SKM-1 (cell line): ENCODE data around the gene SMYD4.
A peak's percentile ranks its signal among the peaks of the same experiment; 100 is the strongest.
"Not testable (repeated sequence)": the region's sequence is repeated elsewhere in the genome, so short reads cannot be mapped to it uniquely, and the experiment has no call there.

Experiments
- DNase-seq: peaks from one replicate; lab custom pipeline; 2025; ENCODE audit not compliant: unreplicated experiment; lab: John Stamatoyannopoulos, UW

Gene SMYD4

DNA sequence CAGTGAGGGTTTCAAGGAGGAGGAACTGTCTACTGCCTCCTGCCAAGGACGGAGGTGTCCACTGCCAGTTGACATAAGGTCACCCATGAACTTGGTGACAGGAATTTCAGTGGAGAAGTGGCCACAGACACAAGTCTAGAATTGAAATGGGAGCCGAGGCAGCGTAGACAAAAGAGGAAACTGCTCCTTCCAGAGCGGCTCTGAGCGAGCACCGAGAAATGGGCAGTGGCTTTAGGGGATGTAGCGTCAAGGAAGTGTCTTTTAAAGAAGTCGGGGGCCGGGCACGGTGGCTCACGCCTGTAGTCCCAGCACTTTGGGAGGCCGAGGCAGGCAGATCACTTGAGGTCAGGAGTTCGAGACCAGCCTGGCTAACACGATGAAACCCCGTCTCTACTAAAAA lies 70.9 kb downstream of the SMYD4 start:
- DNase-seq = no peak

GRCh38 chr17:1755827-1756262 lies 73.9 kb downstream of the SMYD4 start:
- DNase-seq = no peak

- no peak for DNase-seq
Measured at GRCh38 chr17:1755252-1755826, 74.4 kb downstream of the SMYD4 start.

DNA sequence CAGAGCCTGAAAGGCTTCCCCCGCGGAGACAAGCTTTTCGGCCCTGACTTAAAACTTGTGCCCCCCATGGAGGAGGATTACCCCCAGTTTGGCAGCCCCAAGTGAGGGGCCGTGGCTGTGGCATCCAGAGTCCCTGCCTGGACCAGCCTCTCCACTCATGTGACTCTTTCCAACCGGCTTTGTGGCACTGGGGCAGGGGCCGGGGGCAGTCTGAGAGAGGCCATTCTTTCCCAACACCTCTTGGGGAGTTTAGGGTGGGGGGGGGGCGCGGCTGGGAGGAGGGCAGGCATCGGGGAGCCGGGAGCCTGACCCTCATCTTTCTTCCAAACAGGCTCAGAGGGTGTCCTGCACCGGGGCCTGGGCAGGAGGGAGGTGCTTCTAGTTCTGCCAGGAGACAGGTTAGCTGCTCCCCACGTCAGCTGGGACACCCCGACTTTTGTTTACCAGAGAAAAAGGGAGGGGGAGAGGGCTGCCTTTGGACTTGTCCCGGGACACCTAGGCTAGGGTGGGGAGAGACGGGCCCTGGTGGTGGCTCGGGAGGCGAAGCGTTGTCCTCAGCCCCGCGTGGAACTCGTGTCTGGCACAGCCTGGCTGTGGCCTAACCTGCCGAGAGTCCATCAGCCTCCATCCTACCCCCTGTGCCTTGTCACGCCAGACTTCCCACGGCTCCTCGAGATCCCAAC lies 75.1 kb downstream of the SMYD4 start:
- DNase-seq = no peak

GRCh38 chr17:1753767-1754429 lies 75.8 kb downstream of the SMYD4 start:
- DNase-seq = no peak

DNA sequence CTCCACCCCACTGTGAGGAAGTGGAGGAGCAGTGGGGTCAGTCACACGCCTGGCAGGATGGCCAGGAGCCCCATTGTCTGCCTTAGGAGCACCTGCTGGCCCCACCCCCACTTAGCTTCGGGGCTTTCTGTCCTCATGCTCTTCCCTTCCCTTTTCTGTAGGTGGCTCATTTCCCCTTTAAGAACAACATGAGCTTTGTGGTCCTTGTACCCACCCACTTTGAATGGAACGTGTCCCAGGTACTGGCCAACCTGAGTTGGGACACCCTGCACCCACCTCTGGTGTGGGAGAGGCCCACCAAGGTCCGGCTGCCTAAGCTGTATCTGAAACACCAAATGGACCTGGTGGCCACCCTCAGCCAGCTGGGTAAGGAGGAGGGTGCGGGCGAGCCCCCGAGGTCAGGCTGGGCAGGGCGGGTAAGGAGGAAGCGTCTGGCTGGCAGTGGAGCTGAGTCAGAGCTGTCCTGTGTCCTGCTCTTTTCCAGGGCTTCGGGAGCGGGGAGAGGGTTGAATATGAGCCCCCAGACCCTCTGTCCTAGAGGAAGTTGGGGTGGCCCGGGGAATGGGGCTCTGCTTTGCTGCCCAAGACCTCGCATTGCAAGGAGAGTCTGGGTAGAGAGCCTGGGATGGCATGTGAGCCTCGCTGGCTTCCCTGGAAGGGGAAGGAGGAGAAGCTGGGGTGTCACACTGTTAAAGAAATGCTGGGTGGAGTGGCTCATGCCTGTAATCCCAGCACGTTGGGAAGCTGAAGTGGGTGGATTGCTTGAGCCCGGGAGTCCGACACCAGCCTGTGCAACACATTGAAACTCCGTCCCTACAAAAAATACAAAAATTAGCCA lies 77.1 kb downstream of the SMYD4 start:
- peak; percentile 13 for DNase-seq

DNA sequence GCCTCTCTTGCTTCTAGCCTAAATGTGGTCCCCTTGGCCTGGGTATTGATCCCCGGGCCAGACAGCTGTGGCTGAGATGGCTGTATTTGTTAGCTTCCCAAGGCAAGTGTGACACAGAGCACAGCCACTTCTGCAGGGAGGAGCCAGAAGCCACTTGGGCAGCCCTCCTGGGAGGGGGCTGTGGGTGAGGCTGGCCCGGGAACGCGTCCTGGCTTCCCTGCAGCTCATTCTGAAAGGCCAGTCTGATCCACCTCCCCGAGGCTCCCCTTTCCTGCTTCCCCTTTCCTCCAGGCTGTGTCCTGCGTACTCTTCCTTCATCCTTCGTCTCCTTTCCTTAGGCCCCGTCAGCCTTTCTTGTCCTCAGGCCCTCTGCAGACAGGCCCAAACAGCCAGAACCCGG lies 79.1 kb downstream of the SMYD4 start:
- no peak for DNase-seq

- DNase-seq = no peak
Measured at GRCh38 chr17:1746975-1747543, 82.6 kb downstream of the SMYD4 start.

DNA sequence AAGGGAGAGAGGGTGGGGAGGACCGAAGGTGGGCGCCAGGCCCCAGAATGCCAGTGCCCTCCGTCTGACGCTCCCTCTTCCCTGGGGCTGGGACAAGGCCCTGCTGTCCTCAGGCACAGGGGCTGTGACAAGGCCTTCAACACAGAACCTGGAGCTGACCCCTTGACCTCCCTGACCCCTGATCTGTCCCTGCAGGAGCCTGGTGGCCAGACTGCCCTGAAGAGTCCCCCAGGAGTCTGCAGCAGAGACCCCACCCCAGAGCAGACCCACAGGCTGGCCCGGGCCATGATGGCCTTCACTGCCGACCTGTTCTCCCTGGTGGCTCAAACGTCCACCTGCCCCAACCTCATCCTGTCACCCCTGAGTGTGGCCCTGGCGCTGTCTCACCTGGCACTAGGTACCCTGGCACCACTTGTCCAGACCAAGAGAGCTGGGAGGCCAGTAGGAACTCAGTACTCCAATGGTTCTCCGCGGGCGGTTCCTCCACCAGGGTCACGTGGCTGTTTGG lies 84.1 kb downstream of the SMYD4 start:
- DNase-seq = no peak

DNA sequence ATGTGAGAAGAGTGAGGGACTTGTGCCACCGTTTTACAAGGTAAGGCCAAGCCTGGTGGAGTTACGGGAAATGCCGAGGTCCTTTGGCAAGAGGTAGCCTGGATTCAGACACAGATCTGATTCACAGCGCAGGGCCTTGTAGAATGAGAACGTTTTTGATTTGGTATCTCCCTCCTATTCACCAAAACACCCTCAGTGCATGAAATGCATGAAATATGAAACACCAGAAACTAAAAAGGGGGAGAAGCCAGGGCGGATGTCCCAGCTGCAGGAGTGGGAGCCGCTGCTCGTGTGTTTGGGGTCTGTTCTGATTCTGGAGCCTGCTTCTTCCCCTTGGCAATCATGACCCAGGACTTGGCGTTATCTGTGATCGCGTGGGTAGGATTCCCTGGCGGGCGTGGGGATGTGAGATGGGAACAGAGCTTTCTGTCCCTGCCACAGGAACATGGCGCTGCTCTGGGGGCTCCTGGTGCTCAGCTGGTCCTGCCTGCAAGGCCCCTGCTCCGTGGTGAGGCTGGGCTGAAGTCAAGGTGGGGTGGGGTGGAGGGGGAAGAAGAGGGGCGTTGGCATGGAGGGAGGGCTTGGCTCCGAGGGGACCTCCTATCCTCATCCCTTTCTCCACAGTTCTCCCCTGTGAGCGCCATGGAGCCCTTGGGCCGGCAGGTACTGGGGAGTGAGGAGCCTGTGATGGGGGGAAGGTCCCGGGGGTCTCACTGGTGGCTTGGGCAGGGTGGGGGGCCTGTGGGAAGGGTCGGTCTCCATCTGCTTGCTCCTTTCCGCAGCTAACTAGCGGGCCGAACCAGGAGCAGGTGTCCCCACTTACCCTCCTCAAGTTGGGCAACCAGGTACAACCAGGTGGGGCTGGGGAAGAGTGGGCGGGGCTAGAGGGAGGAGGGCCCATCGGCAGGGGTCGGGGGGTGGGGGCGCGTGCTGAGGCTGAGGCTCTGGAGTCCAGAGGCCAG lies 84.9 kb downstream of the SMYD4 start:
- DNase-seq = no peak

- DNase-seq = no peak
Measured at GRCh38 chr17:1743088-1743439, 86.6 kb downstream of the SMYD4 start.

- DNase-seq = no peak
Measured at GRCh38 chr17:1742371-1743087, 87.2 kb downstream of the SMYD4 start, which contains the start of gene SERPINF2. Gene SERPINF2 (plus strand): TSS chr17:1742871. CDS start chr17:1744996, 2,125 bp downstream.

- DNase-seq = not testable (repeated sequence)
Measured at GRCh38 chr17:1741899-1742298, 87.8 kb downstream of the SMYD4 start.

- DNase-seq = no peak
Measured at GRCh38 chr17:1737531-1738291, 92.0 kb downstream of the SMYD4 start.

DNA sequence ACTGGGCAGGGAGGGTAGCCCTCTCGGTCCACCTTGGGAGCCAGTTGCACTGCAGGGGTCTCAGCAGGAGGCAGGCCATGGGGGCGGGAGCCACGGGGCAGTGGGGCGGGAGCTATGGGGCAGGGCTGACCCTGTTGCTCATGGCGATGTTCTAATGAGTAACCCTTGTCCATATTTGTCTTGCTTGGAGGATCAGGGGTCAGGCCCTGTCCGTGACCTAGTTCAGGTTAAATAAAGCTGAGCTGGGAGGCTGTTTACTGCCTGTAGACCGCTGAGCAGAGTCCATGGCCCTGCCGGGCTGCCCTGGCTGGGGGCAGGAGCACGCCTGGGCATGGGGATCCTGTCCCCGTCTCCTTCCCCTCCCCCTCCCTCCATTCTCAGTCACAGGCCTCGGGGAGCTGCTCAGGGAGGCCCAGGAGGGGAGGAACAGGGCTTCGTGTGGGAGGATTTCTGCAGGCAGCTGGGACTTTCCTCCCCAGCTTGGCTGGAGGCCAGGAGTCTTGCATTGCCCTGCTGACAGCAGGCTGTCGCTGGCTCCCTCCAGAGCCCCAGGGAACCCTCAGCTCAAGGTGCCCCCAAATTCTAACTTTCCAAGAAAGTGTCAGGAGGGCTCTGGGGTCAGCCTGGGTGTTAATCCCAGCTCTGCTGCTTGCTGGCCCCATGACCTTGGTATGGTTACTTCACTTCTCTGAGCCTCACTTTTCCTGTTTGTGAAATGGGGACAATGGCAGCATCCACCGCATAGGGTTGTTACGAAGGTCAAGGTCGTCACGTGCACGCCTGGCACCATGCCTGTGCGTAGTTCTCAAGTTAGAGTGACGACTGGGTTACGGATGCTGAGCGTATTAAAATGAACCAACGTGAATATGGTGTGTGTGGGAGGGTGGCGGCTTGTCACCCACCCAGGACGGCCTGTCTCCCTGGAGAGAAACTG lies 93.1 kb downstream of the SMYD4 start:
- DNase-seq = no peak

DNA sequence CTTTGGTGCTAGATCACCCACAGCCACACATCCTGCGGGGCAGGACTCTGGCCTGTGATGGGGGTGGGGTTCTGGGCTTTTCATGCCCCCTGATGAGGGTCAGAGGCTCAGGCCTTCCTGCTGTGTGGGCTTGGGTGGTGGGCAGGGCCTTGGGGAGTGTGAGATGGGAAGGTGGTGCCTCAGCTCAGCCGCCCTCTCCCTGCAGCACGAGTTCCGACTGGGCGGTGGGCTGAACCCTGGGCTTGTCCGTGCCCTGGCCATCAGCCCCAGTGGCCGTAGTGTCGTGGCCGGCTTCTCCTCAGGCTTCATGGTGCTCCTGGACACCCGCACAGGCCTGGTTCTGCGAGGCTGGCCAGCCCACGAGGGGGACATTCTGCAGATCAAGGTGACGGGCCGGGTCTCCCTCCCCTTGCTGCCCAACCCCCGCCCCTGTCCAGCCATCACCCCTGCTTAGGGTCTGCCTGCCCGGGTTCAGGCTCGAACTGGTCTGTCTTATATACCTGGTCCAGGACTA lies 93.8 kb downstream of the SMYD4 start:
- DNase-seq = no peak

- no peak for DNase-seq
Measured at GRCh38 chr17:1735418-1735817, 94.3 kb downstream of the SMYD4 start.
